CD8-positive, alpha-beta memory T cell (primary cell): ENCODE data around the gene ATF7. TPM values are rescaled to one million over a fixed set of nuclear protein-coding genes. Genes with fewer than 3 reads are reported as not detected.
"Not testable (repeated sequence)": the region's sequence is repeated elsewhere in the genome, so short reads cannot be mapped to it uniquely, and the experiment has no call there.

ENCODE experiments used
- CTCF ChIA-PET: fragments of 350-600 bp; sonication (Branson Sonifier 250); formaldehyde crosslinking; loops from one replicate; lab custom pipeline; 2021; ENCODE audit warnings: antibody characterized with exemption; lab: Charles Lee
- POLR2A ChIA-PET: fragments of 350-600 bp; sonication (Branson Sonifier 250); formaldehyde crosslinking; loops from one replicate; lab custom pipeline; 2021; ENCODE audit warnings: antibody characterized with exemption; lab: Charles Lee
- DNase-seq, 5 donors: peaks; one replicate each; pipeline versions ENCODE4 v3.0.0 to v3.0.0-alpha.2; 2020 to 2022; ENCODE audit warnings: mixed read lengths in 1 of 5
- H3K27ac ChIP-seq: one replicate; pipeline ENCODE4 v1.7.0; 2013; ENCODE audit warnings: low read depth, mild to moderate bottlenecking, low read length, moderate library complexity
- H3K27me3 ChIP-seq: 2 replicates; pipeline ENCODE4 v1.7.0; 2013; ENCODE audit warnings: low read length, mild to moderate bottlenecking; ENCODE audit not compliant: insufficient read depth, poor library complexity, severe bottlenecking
- H3K36me3 ChIP-seq: 2 replicates; pipeline ENCODE4 v1.7.0; 2013; ENCODE audit warnings: mild to moderate bottlenecking, low read length, moderate library complexity; ENCODE audit not compliant: insufficient read depth
- H3K4me1 ChIP-seq: 2 replicates; pipeline ENCODE4 v1.7.0; 2013; ENCODE audit warnings: mild to moderate bottlenecking, low read length, moderate library complexity; ENCODE audit not compliant: insufficient read depth
- H3K4me3 ChIP-seq: 2 replicates; pipeline ENCODE4 v1.7.0; 2013; ENCODE audit warnings: mild to moderate bottlenecking, low read length
- H3K9me3 ChIP-seq: 2 replicates; pipeline ENCODE4 v1.7.0; 2013; ENCODE audit warnings: mild to moderate bottlenecking, low read length
- H3K27ac Mint-ChIP-seq, 8 donors: one replicate each; pipeline ENCODE4 v1.8.0; 2020 to 2021; ENCODE audit warnings: mixed read lengths in 8 of 8, mild to moderate bottlenecking in 6 of 8, inconsistent platforms in 3 of 8, moderate library complexity in 3 of 8
- H3K27me3 Mint-ChIP-seq, 2 donors: one replicate each; pipeline ENCODE4 v1.8.0; 2020 to 2021; ENCODE audit warnings: mixed read lengths in 2 of 2, mild to moderate bottlenecking in 1 of 2, moderate library complexity in 1 of 2
- H3K36me3 Mint-ChIP-seq, 3 donors: one replicate each; pipeline ENCODE4 v1.8.0; 2020 to 2021; ENCODE audit warnings: mixed read lengths in 3 of 3, inconsistent platforms in 1 of 3, mild to moderate bottlenecking in 1 of 3
- H3K4me1 Mint-ChIP-seq, 3 donors: one replicate each; pipeline ENCODE4 v1.8.0; 2020 to 2021; ENCODE audit warnings: mixed read lengths in 3 of 3, inconsistent platforms in 1 of 3, mild to moderate bottlenecking in 1 of 3
- H3K4me3 Mint-ChIP-seq, 7 donors: one replicate each; pipeline ENCODE4 v1.8.0; 2020 to 2021; ENCODE audit warnings: mixed read lengths in 7 of 7, mild to moderate bottlenecking in 6 of 7, moderate library complexity in 4 of 7, inconsistent platforms in 2 of 7
- H3K9me3 Mint-ChIP-seq, 5 donors: one replicate each; pipeline ENCODE4 v1.8.0; 2020 to 2022; ENCODE audit warnings: mixed read lengths in 5 of 5, mild to moderate bottlenecking in 3 of 5, moderate library complexity in 2 of 5, inconsistent platforms in 1 of 5
- polyA plus RNA-seq: library from polyadenylated mRNA; unstranded; fragments of 300-500 nt; fragmentation: Illumina TruSeq; gene quantifications from one replicate; pipeline ENCODE4 v1.2.3, GENCODE V29; 2021
- total RNA-seq, 2 experiments: library from RNA; stranded (reverse); gene quantifications; one replicate each; pipeline ENCODE4 v1.2.3, GENCODE V29; 2021

The ATF7 gene
- total and polyA plus RNA-seq, 3 experiments from 2014 or later: 13.4 to 28.1 (median 27.6) TPM

GRCh38 chr12:53482626-53483168 lies 143.5 kb downstream of the ATF7 start:
- H3K4me3 ChIP-seq: no peak overlapping the region
- ChIA-PET POLR2A (interaction anchor here (1.1 to 1.4 kb wide), 2 partner anchors 11 to 26 kb away, joined by 4 to 6 read pairs; no protein-coding TSS in a partner anchor), CTCF (interaction anchor here (0.7 to 1.9 kb wide), 6 partner anchors 9 to 26 kb away, joined by 3 to 7 read pairs (median 4); partner anchors contain the start of gene TARBP2)
- H3K36me3 ChIP-seq: peaks cover 48% of the 10 kb centered on the region
- H3K27me3 ChIP-seq: no peaks in the 10 kb centered on the region
- H3K27ac ChIP-seq: no peak overlapping the region
- H3K36me3 Mint-ChIP-seq: peaks cover 0 to 84% (median 7%) of the 10 kb centered on the region in 3 donors
- peaks cover 6 to 25% (median 7%) of the 10 kb centered on the region in 3 donors for H3K4me1 Mint-ChIP-seq
- H3K9me3 Mint-ChIP-seq: no peaks in the 10 kb centered on the region
- H3K27me3 Mint-ChIP-seq: no peaks in the 10 kb centered on the region
- H3K9me3 ChIP-seq: no peaks in the 10 kb centered on the region
- no peak overlapping the region for H3K4me3 Mint-ChIP-seq
- H3K4me1 ChIP-seq: no peaks in the 10 kb centered on the region
- DNase-seq: no peak
- H3K27ac Mint-ChIP-seq: no peak overlapping the region

- Histone ChIP-seq H3K27ac (no peak overlapping the region), H3K9me3 (no peaks in the 10 kb centered on the region), H3K4me3 (no peak overlapping the region), H3K4me1 (no peaks in the 10 kb centered on the region), H3K36me3 (peaks cover 50% of the 10 kb centered on the region), H3K27me3 (no peaks in the 10 kb centered on the region)
- peak overlapping the region in 6 of 8 donors; percentile 7 to 88 (median 58) for H3K27ac Mint-ChIP-seq
- no peaks in the 10 kb centered on the region for H3K27me3 Mint-ChIP-seq
- no peak for DNase-seq
- ChIA-PET POLR2A (interaction anchor here (1.1 to 1.4 kb wide), 2 partner anchors 12 to 26 kb away, joined by 4 to 6 read pairs; no protein-coding TSS in a partner anchor), CTCF (interaction anchor here (0.9 to 1.9 kb wide), 9 partner anchors 8 to 161 kb away, joined by 3 to 7 read pairs (median 4); partner anchors contain the start of gene AAAS)
- H3K4me3 Mint-ChIP-seq: peak overlapping the region in 2 of 7 donors; percentile 2 to 51
- H3K9me3 Mint-ChIP-seq: no peaks in the 10 kb centered on the region
- peaks cover 5 to 24% (median 6%) of the 10 kb centered on the region in 3 donors for H3K4me1 Mint-ChIP-seq
- peaks cover under 1 to 84% (median 7%) of the 10 kb centered on the region in 3 donors for H3K36me3 Mint-ChIP-seq
Observed at GRCh38 chr12:53481939-53482586, 144.1 kb downstream of the ATF7 start.

GRCh38 chr12:53481458-53481857 lies 144.7 kb downstream of the ATF7 start:
- POLR2A ChIA-PET, H3K4me1 ChIP-seq, H3K27me3 ChIP-seq, H3K4me3 ChIP-seq, H3K27ac ChIP-seq, H3K9me3 ChIP-seq, H3K27me3 Mint-ChIP-seq, H3K4me3 Mint-ChIP-seq, DNase-seq, H3K9me3 Mint-ChIP-seq: not testable (repeated sequence)
- Mint-ChIP-seq H3K4me1 (peaks cover 5 to 25% (median 9%) of the 10 kb centered on the region in 3 donors), H3K36me3 (peaks cover 7 to 87% (median 7%) of the 10 kb centered on the region in 3 donors), H3K27ac (peak overlapping the region in 6 of 8 donors; percentile 33 to 79 (median 47))
- H3K36me3 ChIP-seq: peaks cover 53% of the 10 kb centered on the region
- CTCF ChIA-PET: interaction anchor here (1.0 to 1.9 kb wide), 8 partner anchors 9 to 160 kb away, joined by 3 to 7 read pairs (median 4); partner anchors contain the start of gene AAAS

DNA sequence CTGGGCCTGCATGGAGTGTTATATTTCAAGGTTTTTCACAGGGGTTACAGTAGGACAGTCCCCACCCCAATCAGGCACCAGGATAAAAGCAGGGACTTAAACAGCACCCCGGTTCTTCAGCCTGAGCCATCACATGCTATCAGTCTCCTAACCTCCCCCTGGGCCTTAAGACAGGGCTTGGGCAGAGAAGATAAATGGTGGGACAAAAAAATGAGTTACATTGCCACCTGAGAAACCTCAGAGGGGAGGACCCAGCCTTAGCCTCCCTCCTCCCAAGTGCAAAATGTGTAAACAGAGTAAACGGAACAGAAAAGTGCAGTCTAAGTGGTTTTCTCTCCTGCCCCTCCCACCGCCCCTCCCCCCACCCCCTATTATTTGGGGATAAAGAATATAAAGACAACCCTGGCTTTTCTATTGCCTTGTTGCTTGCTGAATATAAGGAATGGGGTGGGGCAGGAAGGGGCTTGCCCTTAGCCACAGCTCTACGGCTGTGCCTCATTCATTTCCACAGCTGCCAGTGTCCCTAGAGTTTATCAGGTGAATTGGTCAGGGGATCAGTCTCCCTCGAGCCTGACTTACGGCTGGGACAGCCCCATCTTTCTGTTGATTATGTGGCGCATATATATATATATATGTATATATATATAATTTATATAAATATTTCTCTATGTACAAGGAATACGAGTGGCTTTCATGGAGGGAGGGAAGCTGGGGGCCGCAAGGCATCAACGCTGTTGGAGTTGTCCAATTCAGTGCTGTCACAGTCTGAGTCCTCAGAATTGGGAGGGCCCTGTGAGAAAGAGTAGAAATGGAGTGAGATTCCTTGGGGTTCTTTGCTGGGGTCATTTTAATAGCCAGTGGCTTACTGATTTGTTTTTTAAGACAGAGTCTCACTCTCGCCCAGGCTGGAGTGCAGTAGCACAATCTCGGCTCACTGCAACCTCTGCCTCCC lies 145.4 kb downstream of the ATF7 start:
- Mint-ChIP-seq H3K27me3 (no peaks in the 10 kb centered on the region), H3K27ac (peak overlapping the region in 3 of 8 donors; percentile 33 to 36 (median 35)), H3K4me1 (peaks cover 7 to 25% (median 12%) of the 10 kb centered on the region in 3 donors), H3K36me3 (peaks cover 12 to 89% (median 13%) of the 10 kb centered on the region in 3 donors), H3K4me3 (no peak overlapping the region), H3K9me3 (no peaks in the 10 kb centered on the region)
- POLR2A ChIA-PET: interaction anchor here (0.6 kb wide), 1 partner anchor 10 kb away, joined by 4 read pairs; no protein-coding TSS in a partner anchor
- Histone ChIP-seq H3K36me3 (peaks cover 53% of the 10 kb centered on the region), H3K4me1 (no peaks in the 10 kb centered on the region), H3K27ac (no peak overlapping the region), H3K27me3 (no peaks in the 10 kb centered on the region), H3K4me3 (no peak overlapping the region), H3K9me3 (no peaks in the 10 kb centered on the region)
- CTCF ChIA-PET: interaction anchor here (1.0 to 1.9 kb wide), 8 partner anchors 10 to 159 kb away, joined by 3 to 7 read pairs (median 4); partner anchors contain the start of gene AAAS
- DNase-seq: no peak

GRCh38 chr12:53479331-53479730 lies 146.9 kb downstream of the ATF7 start:
- Histone ChIP-seq H3K27me3 (no peaks in the 10 kb centered on the region), H3K9me3 (no peaks in the 10 kb centered on the region), H3K27ac (no peak overlapping the region), H3K4me1 (no peaks in the 10 kb centered on the region), H3K4me3 (no peak overlapping the region), H3K36me3 (peaks cover 57% of the 10 kb centered on the region)
- ChIA-PET POLR2A (interaction anchor here (0.6 kb wide), 2 partner anchors 15 to 22 kb away, joined by 3 to 6 read pairs; partner anchors contain the start of gene TARBP2), CTCF (interaction anchor here (1.5 to 2.6 kb wide), 2 partner anchors 22 to 29 kb away, joined by 3 to 10 read pairs; partner anchors contain the start of gene TARBP2)
- H3K9me3 Mint-ChIP-seq: no peaks in the 10 kb centered on the region
- no peaks in the 10 kb centered on the region for H3K27me3 Mint-ChIP-seq
- H3K27ac Mint-ChIP-seq: peak overlapping the region in 4 of 8 donors; percentile 0 to 54 (median 34)
- H3K4me1 Mint-ChIP-seq: peaks cover 16 to 39% (median 24%) of the 10 kb centered on the region in 3 donors
- no peak for DNase-seq
- H3K36me3 Mint-ChIP-seq: peaks cover 13 to 90% (median 14%) of the 10 kb centered on the region in 3 donors
- H3K4me3 Mint-ChIP-seq: no peak overlapping the region

GRCh38 chr12:53478865-53479264 lies 147.3 kb downstream of the ATF7 start:
- Mint-ChIP-seq H3K36me3 (peaks cover 13 to 90% (median 16%) of the 10 kb centered on the region in 3 donors), H3K4me1 (peaks cover 21 to 44% (median 29%) of the 10 kb centered on the region in 3 donors), H3K9me3 (no peaks in the 10 kb centered on the region), H3K27me3 (no peaks in the 10 kb centered on the region), H3K27ac (peak overlapping the region in 4 of 8 donors; percentile 0 to 43 (median 24)), H3K4me3 (no peak overlapping the region)
- ChIA-PET CTCF (interaction anchor here (1.2 to 2.6 kb wide), 3 partner anchors 10 to 30 kb away, joined by 3 to 10 read pairs (median 3); partner anchors contain the start of gene TARBP2), POLR2A (interaction anchor here (0.6 kb wide), 1 partner anchor 14 kb away, joined by 3 read pairs; no protein-coding TSS in a partner anchor)
- no peak overlapping the region for H3K4me3 ChIP-seq
- no peaks in the 10 kb centered on the region for H3K9me3 ChIP-seq
- no peaks in the 10 kb centered on the region for H3K4me1 ChIP-seq
- no peak overlapping the region for H3K27ac ChIP-seq
- H3K36me3 ChIP-seq: peaks cover 62% of the 10 kb centered on the region
- no peak for DNase-seq
- no peaks in the 10 kb centered on the region for H3K27me3 ChIP-seq

DNA sequence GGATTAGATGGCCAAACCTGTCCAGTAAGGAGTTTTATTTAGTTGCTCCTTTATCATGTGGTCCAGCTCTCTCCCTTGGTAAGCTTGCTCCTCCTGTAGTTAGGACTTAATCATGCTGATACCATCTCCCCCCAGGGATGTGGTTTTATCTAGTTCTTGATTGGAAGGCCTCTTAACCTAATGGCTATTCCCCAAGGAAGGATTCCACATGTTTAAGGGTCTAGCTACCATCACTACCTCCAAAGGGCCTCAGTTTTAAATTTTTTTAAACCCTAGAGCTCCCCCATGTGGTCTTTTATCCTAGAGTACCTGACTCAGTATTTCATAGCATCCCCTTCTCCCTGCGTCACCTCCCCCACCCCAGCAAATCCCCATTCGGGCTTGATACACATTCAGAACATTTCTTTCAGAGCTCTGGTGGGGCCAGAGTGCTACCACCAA lies 149.4 kb downstream of the ATF7 start:
- peak in 1 of 5 donors; percentile 10 for DNase-seq
- H3K4me3 ChIP-seq: no peak overlapping the region
- no peak overlapping the region for H3K4me3 Mint-ChIP-seq
- POLR2A ChIA-PET: interaction anchor here (0.8 to 1.7 kb wide), 3 partner anchors 13 to 22 kb away, joined by 3 to 4 read pairs (median 3); no protein-coding TSS in a partner anchor
- H3K4me1 Mint-ChIP-seq: peaks cover 36 to 59% (median 46%) of the 10 kb centered on the region in 3 donors
- no peaks in the 10 kb centered on the region for H3K9me3 ChIP-seq
- H3K4me1 ChIP-seq: peaks cover 5% of the 10 kb centered on the region
- H3K36me3 Mint-ChIP-seq: peaks cover 13 to 92% (median 13%) of the 10 kb centered on the region in 3 donors
- H3K36me3 ChIP-seq: peaks cover 79% of the 10 kb centered on the region
- H3K27me3 ChIP-seq: no peaks in the 10 kb centered on the region
- no peak overlapping the region for H3K27ac ChIP-seq
- CTCF ChIA-PET: interaction anchor here (0.7 to 4.7 kb wide), 5 partner anchors 8 to 132 kb away, joined by 3 to 23 read pairs (median 4); partner anchors contain the start of genes NPFF and PRR13
- peak overlapping the region in 7 of 8 donors; percentile 21 to 86 (median 67) for H3K27ac Mint-ChIP-seq
- H3K27me3 Mint-ChIP-seq: no peaks in the 10 kb centered on the region
- H3K9me3 Mint-ChIP-seq: no peaks in the 10 kb centered on the region
